Esophagus squamous epithelium (tissue), 5 donors: ENCODE results near the gene PRRX1. TPM values are rescaled to one million over a fixed set of nuclear protein-coding genes. Genes with fewer than 3 reads are reported as not detected.

Experiments used
- DNase-seq: peaks from one replicate; lab custom pipeline; 2025; lab: John Stamatoyannopoulos, UW
- H3K27ac ChIP-seq, 4 donors: fragments of 200-600 bp; sonication (generic); one replicate each; pipeline ENCODE4 v1.5.1; 2016 to 2019; ENCODE audit warnings: mild to moderate bottlenecking in 1 of 4
- H3K27me3 ChIP-seq, 4 donors: fragments of 200-600 bp; sonication (generic); 1 replicate in 3 of 4; 2 replicates in 1 of 4; pipeline versions ENCODE4 v1.5.1 to v1.6.0; 2017 to 2021; ENCODE audit warnings: antibody characterized with exemption in 1 of 4
- H3K36me3 ChIP-seq, 3 donors: fragments of 200-600 bp; sonication (generic); one replicate each; pipeline ENCODE4 v1.5.1; 2016 to 2019
- H3K4me1 ChIP-seq, 3 donors: fragments of 200-600 bp; sonication (generic); one replicate each; pipeline ENCODE4 v1.5.1; 2017 to 2019
- H3K4me3 ChIP-seq, 4 donors: fragments of 200-600 bp; sonication (generic); 1 replicate in 3 of 4; 2 replicates in 1 of 4; pipeline ENCODE4 v1.5.1; 2016 to 2019; ENCODE audit warnings: mild to moderate bottlenecking in 2 of 4, moderate library complexity in 1 of 4
- H3K9me3 ChIP-seq, 3 donors: fragments of 200-600 bp; sonication (generic); one replicate each; pipeline ENCODE4 v1.5.1; 2016 to 2019
- CTCF ChIP-seq, 6 experiments: fragments of 450-650 bp in 4 of 6; fragments of 200-600 bp in 2 of 6; sonication (generic) in 2 of 6; IDR thresholded peaks; one replicate each; pipeline ENCODE4 v1.5.1; 2016 to 2019; ENCODE audit warnings: antibody characterized with exemption in 6 of 6, mild to moderate bottlenecking in 4 of 6, moderate library complexity in 4 of 6
- POLR2A ChIP-seq, 4 donors: fragments of 450-650 bp; IDR thresholded peaks; one replicate each; pipeline ENCODE4 v1.6.1; 2017; ENCODE audit warnings: antibody characterized with exemption in 4 of 4, mild to moderate bottlenecking in 4 of 4, moderate library complexity in 3 of 4
- WGBS, 2 donors: methylation state at CpG; one replicate each; pipeline ENCODE4 v1.1.5; 2018; 5-methylcytosine and 5-hydroxymethylcytosine counted together
- intact Hi-C: fragments of 100-400 bp; cut with DNase I; formaldehyde crosslinking; loops from one replicate; pipeline ENCODE4 v1.15.0; 2022
- total RNA-seq, 4 donors: library from RNA; depleted of rRNA; stranded (reverse); fragments of >200 nt; gene quantifications; one replicate each; pipeline ENCODE4 v1.1.0, GENCODE V29; 2016
- donor health status: DM: yes; HTN: yes; CAD: no.

The PRRX1 gene
- total RNA-seq, 4 donors from 2014 or later = 2.2 to 20.4 (median 10.3) TPM

- H3K4me1 ChIP-seq = no peaks in the 10 kb centered on the region
- no peak overlapping the region for H3K27ac ChIP-seq
- H3K27me3 ChIP-seq = no peaks in the 10 kb centered on the region
- no peak for DNase-seq
- H3K9me3 ChIP-seq = no peaks in the 10 kb centered on the region
- no peak for TF ChIP-seq CTCF (IDR thresholded peaks at IDR 0.05)
- no peak for TF ChIP-seq POLR2A (IDR thresholded peaks at IDR 0.05)
- intact Hi-C loops = no loop called here
- WGBS, 2 donors = 90 to 94% methylated on average over 1 of the region's 1 CpG
- no peak overlapping the region for H3K4me3 ChIP-seq
- peaks cover 0 to 6% (median 0%) of the 10 kb centered on the region in 3 donors for H3K36me3 ChIP-seq
Observed at GRCh38 chr1:170725326-170725725, 61.4 kb downstream of the PRRX1 start.

- intact Hi-C loops = no loop called here
- H3K9me3 ChIP-seq = no peaks in the 10 kb centered on the region
- no peaks in the 10 kb centered on the region for H3K27me3 ChIP-seq
- peaks cover 0 to 6% (median 0%) of the 10 kb centered on the region in 3 donors for H3K36me3 ChIP-seq
- H3K27ac ChIP-seq = no peak overlapping the region
- H3K4me1 ChIP-seq = no peaks in the 10 kb centered on the region
- no peak overlapping the region for H3K4me3 ChIP-seq
- WGBS, 2 donors = 79 to 81% methylated on average over 5 of the region's 5 CpGs
- DNase-seq = no peak
- TF ChIP-seq POLR2A (IDR thresholded peaks at IDR 0.05) (no peak), CTCF (IDR thresholded peaks at IDR 0.05) (no peak)
Observed at GRCh38 chr1:170727963-170728362, 64.0 kb downstream of the PRRX1 start.

- Histone ChIP-seq H3K9me3 (no peaks in the 10 kb centered on the region), H3K36me3 (peaks cover 0 to 6% (median 0%) of the 10 kb centered on the region in 3 donors), H3K27ac (no peak overlapping the region), H3K4me3 (no peak overlapping the region), H3K27me3 (no peaks in the 10 kb centered on the region), H3K4me1 (no peaks in the 10 kb centered on the region)
- DNase-seq = no peak
- no peak for TF ChIP-seq CTCF (IDR thresholded peaks at IDR 0.05)
- TF ChIP-seq POLR2A (IDR thresholded peaks at IDR 0.05) = no peak
- WGBS, 2 donors = 53 to 68% methylated on average over 6 of the region's 6 CpGs
- intact Hi-C loops = no loop called here
Observed at GRCh38 chr1:170729225-170730002, 65.5 kb downstream of the PRRX1 start.

DNA sequence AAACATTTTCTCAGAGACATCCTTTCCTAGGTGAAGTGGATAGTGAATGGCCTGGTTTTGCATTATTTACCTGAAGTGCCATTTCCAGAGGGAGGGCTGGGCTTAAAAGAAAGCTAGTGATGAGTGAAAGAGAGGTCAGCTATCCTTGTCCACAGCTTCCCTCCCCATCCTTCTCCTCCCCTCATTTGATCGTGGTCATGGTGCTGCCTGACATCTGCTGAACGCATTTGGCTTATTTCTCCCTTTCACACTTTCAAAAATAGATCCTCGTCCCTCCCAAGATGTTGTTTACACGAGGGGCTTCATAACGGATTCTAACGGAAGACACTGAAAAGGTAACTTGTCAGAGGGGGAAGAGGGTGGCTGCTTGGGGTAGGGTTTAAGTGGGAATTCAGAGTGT is 66.1 kb downstream of the PRRX1 start:
- no peak for DNase-seq
- peaks cover 0 to 6% (median 0%) of the 10 kb centered on the region in 3 donors for H3K36me3 ChIP-seq
- no peak overlapping the region for H3K27ac ChIP-seq
- 54 to 69% methylated on average over 6 of the region's 6 CpGs for WGBS, 2 donors
- no peaks in the 10 kb centered on the region for H3K27me3 ChIP-seq
- TF ChIP-seq CTCF (IDR thresholded peaks at IDR 0.05) = no peak
- TF ChIP-seq POLR2A (IDR thresholded peaks at IDR 0.05) = no peak
- H3K4me3 ChIP-seq = no peak overlapping the region
- no peaks in the 10 kb centered on the region for H3K4me1 ChIP-seq
- no peaks in the 10 kb centered on the region for H3K9me3 ChIP-seq
- intact Hi-C loops = no loop called here

GRCh38 chr1:170730438-170730837 is 66.5 kb downstream of the PRRX1 start:
- Histone ChIP-seq H3K4me3 (no peak overlapping the region), H3K4me1 (no peaks in the 10 kb centered on the region), H3K27ac (no peak overlapping the region), H3K27me3 (no peaks in the 10 kb centered on the region), H3K36me3 (peaks cover 0 to 6% (median 0%) of the 10 kb centered on the region in 3 donors), H3K9me3 (no peaks in the 10 kb centered on the region)
- intact Hi-C loops = no loop called here
- DNase-seq = no peak
- WGBS, 2 donors = 88 to 89% methylated on average over 6 of the region's 6 CpGs
- no peak for TF ChIP-seq POLR2A (IDR thresholded peaks at IDR 0.05)
- TF ChIP-seq CTCF (IDR thresholded peaks at IDR 0.05) = no peak
